ENCODE measurements around the gene TRABD. TPM values are rescaled to one million over a fixed set of nuclear protein-coding genes. Genes with fewer than 3 reads are reported as not detected.

The TRABD gene
- total RNA-seq, 1 experiment from 2014 or later, result 55.7 TPM

- intact Hi-C loops (cut with micrococcal nuclease; ENCODE audit: unreplicated experiment), result no loop called here
Observed at GRCh38 chr22:50138041-50138440, 47.7 kb upstream of the TRABD start.

GRCh38 chr22:50138988-50139387 lies 46.7 kb upstream of the TRABD start:
- TF ChIP-seq REST (IDR thresholded peaks at IDR 0.05; ENCODE audit: insufficient read depth in 1 of 2, low read depth in 2 of 2, low read length in 1 of 2) (no peak), CTCF (IDR thresholded peaks at IDR 0.05) (no peak), POLR2AphosphoS5 (IDR thresholded peaks at IDR 0.05; ENCODE audit: low read depth, low read length) (no peak), TCF7L2 (IDR thresholded peaks at IDR 0.05; ENCODE audit: low read depth, low read length) (no peak), SIN3A (IDR thresholded peaks at IDR 0.05; ENCODE audit: borderline replicate concordance, insufficient read depth, low read depth, low read length) (no peak)
- H3K4me3 ChIP-seq (ENCODE audit: low read depth in 2 of 2, low read length in 2 of 2), result no peak overlapping the region
- ChIA-PET CTCF (interaction anchor here (0.6 kb wide), 1 partner anchor 107 kb away, joined by 4 read pairs; no protein-coding TSS in a partner anchor), POLR2A (no interaction called here)
- no peaks in the 10 kb centered on the region for H3K27me3 ChIP-seq (ENCODE audit: control insufficient read depth, insufficient read depth, low read length)
- no peaks in the 10 kb centered on the region for H3K36me3 ChIP-seq (ENCODE audit: control insufficient read depth, insufficient read depth, low read length)
- ATAC-seq (no peak), DNase-seq (ENCODE audit: low read depth, low spot score) (no peak)
- H3K9me3 ChIP-seq (ENCODE audit: control insufficient read depth, insufficient read depth, low read depth, low read length), result no peaks in the 10 kb centered on the region
- BruUV-seq (replicated peaks), result no TSS peak
- in situ Hi-C loops (cut with HindIII; ENCODE audit: low pct_unique_long_range_greater_than_20kb, low sequenced_read_pairs) (no loop called here), intact Hi-C loops (cut with micrococcal nuclease; ENCODE audit: unreplicated experiment) (no loop called here)
- peaks cover 3% of the 10 kb centered on the region; the same call in 1 of the 2 replicates for H3K4me1 ChIP-seq (ENCODE audit: control insufficient read depth, insufficient read depth, low read length)
- no peak overlapping the region for H3K27ac ChIP-seq (ENCODE audit: low read length)

More at GRCh38 chr22:50138041-50138440, 47.7 kb upstream of the TRABD start:
- Histone ChIP-seq H3K36me3 (ENCODE audit: control insufficient read depth, insufficient read depth, low read length) (no peaks in the 10 kb centered on the region), H3K4me1 (ENCODE audit: control insufficient read depth, insufficient read depth, low read length) (peaks cover 3% of the 10 kb centered on the region; the same call in 1 of the 2 replicates), H3K9me3 (ENCODE audit: control insufficient read depth, insufficient read depth, low read depth, low read length) (no peaks in the 10 kb centered on the region), H3K27ac (ENCODE audit: low read length) (no peak overlapping the region), H3K27me3 (ENCODE audit: control insufficient read depth, insufficient read depth, low read length) (no peaks in the 10 kb centered on the region), H3K4me3 (ENCODE audit: low read depth in 2 of 2, low read length in 2 of 2) (no peak overlapping the region)
- in situ Hi-C loops (cut with HindIII; ENCODE audit: low pct_unique_long_range_greater_than_20kb, low sequenced_read_pairs), result no loop called here
- CTCF ChIA-PET, result no interaction called here
- POLR2A ChIA-PET, result interaction anchor here (0.7 kb wide), 1 partner anchor 12 kb away, joined by 4 read pairs; no protein-coding TSS in a partner anchor
- no peak for ATAC-seq
- TF ChIP-seq POLR2AphosphoS5 (IDR thresholded peaks at IDR 0.05; ENCODE audit: low read depth, low read length) (no peak), REST (IDR thresholded peaks at IDR 0.05; ENCODE audit: insufficient read depth in 1 of 2, low read depth in 2 of 2, low read length in 1 of 2) (no peak), TCF7L2 (IDR thresholded peaks at IDR 0.05; ENCODE audit: low read depth, low read length) (no peak), CTCF (IDR thresholded peaks at IDR 0.05) (no peak), SIN3A (IDR thresholded peaks at IDR 0.05; ENCODE audit: borderline replicate concordance, insufficient read depth, low read depth, low read length) (no peak)
- no peak for DNase-seq (ENCODE audit: low read depth, low spot score)
- no TSS peak for BruUV-seq (replicated peaks)
